ENCODE data around the gene TMEM62. TPM values are rescaled to one million over a fixed set of nuclear protein-coding genes. Genes with fewer than 3 reads are reported as not detected.

Gene TMEM62
- total RNA-seq, 1 donor from 2014 or later, result 23.6 TPM

- no peak for DNase-seq (ENCODE audit: low read depth)
- Histone ChIP-seq H3K27me3 (ENCODE audit: control insufficient read depth, insufficient read depth, low read length) (no peaks in the 10 kb centered on the region), H3K36me3 (ENCODE audit: control insufficient read depth, insufficient read depth, low read length) (peaks cover 2% of the 10 kb centered on the region), H3K4me3 (ENCODE audit: low read depth, low read length) (no peak overlapping the region)
- TF ChIP-seq, protein P1, sequence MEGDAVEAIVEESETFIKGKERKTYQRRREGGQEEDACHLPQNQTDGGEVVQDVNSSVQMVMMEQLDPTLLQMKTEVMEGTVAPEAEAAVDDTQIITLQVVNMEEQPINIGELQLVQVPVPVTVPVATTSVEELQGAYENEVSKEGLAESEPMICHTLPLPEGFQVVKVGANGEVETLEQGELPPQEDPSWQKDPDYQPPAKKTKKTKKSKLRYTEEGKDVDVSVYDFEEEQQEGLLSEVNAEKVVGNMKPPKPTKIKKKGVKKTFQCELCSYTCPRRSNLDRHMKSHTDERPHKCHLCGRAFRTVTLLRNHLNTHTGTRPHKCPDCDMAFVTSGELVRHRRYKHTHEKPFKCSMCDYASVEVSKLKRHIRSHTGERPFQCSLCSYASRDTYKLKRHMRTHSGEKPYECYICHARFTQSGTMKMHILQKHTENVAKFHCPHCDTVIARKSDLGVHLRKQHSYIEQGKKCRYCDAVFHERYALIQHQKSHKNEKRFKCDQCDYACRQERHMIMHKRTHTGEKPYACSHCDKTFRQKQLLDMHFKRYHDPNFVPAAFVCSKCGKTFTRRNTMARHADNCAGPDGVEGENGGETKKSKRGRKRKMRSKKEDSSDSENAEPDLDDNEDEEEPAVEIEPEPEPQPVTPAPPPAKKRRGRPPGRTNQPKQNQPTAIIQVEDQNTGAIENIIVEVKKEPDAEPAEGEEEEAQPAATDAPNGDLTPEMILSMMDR (IDR thresholded peaks at IDR 0.05; ENCODE audit: insufficient read depth, low read length, poor library complexity, severe bottlenecking), result no peak
Observed at GRCh38 chr15:43100971-43101370, 32.4 kb upstream of the TMEM62 start.

GRCh38 chr15:43102187-43102586, 31.2 kb upstream of the TMEM62 start:
- TF ChIP-seq, protein P1 (IDR thresholded peaks at IDR 0.05; ENCODE audit: insufficient read depth, low read length, poor library complexity, severe bottlenecking), result no peak
- Histone ChIP-seq H3K4me3 (ENCODE audit: low read depth, low read length) (no peak overlapping the region), H3K27me3 (ENCODE audit: control insufficient read depth, insufficient read depth, low read length) (no peaks in the 10 kb centered on the region), H3K36me3 (ENCODE audit: control insufficient read depth, insufficient read depth, low read length) (peaks cover 2% of the 10 kb centered on the region)
- DNase-seq (ENCODE audit: low read depth), result no peak

DNA sequence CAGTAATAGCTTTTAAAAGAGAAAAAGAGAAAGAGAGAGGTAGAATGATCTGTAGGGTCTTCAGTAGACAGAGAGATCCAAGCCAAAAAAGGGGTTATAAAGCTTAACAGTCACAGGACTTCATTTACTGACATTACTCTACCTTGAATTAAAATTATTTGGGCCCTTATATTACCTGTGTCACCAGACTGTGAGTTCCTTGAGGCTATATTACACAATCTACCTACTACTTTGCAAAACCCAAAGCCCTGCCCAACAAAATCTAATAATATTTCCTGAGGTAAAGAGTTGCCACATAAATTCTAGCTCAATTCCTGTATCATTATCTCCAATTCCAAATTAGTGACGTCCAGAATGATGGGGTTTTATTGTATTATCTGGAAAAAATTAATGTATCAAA, 29.5 kb upstream of the TMEM62 start:
- no peak for DNase-seq (ENCODE audit: low read depth)

DNA sequence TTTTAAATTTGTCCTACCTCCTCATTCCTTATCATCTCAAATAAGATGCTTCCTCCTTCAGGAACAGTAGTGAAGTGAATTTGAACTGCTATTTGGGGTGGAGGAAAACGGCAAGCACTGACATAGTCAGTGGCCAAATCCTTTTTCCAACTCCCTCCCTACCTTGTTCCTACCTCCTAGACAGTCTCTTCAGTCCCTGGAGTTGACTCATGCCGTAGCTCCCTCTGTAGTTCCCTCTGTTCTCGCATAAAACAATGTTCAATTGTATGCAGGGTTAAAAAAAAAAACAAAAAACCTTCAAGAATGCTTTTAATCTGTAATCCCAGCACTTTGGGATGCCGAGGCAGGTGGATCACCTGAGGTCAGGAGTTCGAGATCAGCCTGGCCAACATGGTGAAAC, 29.0 kb upstream of the TMEM62 start:
- Histone ChIP-seq H3K27me3 (ENCODE audit: control insufficient read depth, insufficient read depth, low read length) (no peaks in the 10 kb centered on the region), H3K4me3 (ENCODE audit: low read depth, low read length) (no peak overlapping the region), H3K36me3 (ENCODE audit: control insufficient read depth, insufficient read depth, low read length) (peaks cover 2% of the 10 kb centered on the region)
- TF ChIP-seq, protein P1 (IDR thresholded peaks at IDR 0.05; ENCODE audit: insufficient read depth, low read length, poor library complexity, severe bottlenecking), result no peak
- DNase-seq (ENCODE audit: low read depth), result no peak

More for the DNA sequence above, 29.5 kb upstream of the TMEM62 start:
- H3K36me3 ChIP-seq (ENCODE audit: control insufficient read depth, insufficient read depth, low read length), result peaks cover 2% of the 10 kb centered on the region
- TF ChIP-seq, protein P1 (IDR thresholded peaks at IDR 0.05; ENCODE audit: insufficient read depth, low read length, poor library complexity, severe bottlenecking), result no peak
- H3K27me3 ChIP-seq (ENCODE audit: control insufficient read depth, insufficient read depth, low read length), result no peaks in the 10 kb centered on the region
- no peak overlapping the region for H3K4me3 ChIP-seq (ENCODE audit: low read depth, low read length)

- H3K27me3 ChIP-seq (ENCODE audit: control insufficient read depth, insufficient read depth, low read length), result no peaks in the 10 kb centered on the region
- peaks cover 2% of the 10 kb centered on the region for H3K36me3 ChIP-seq (ENCODE audit: control insufficient read depth, insufficient read depth, low read length)
- H3K4me3 ChIP-seq (ENCODE audit: low read depth, low read length), result peak overlapping the region; percentile 84
- no peak for DNase-seq (ENCODE audit: low read depth)
- TF ChIP-seq, protein P1 (IDR thresholded peaks at IDR 0.05; ENCODE audit: insufficient read depth, low read length, poor library complexity, severe bottlenecking), result no peak
Observed at GRCh38 chr15:43105077-43105736, 28.2 kb upstream of the TMEM62 start.

All from kidney epithelial cell (primary cell).